ENCODE data around the gene ASL. TPM values are rescaled to one million over a fixed set of nuclear protein-coding genes. Genes with fewer than 3 reads are reported as not detected.
"Not testable (repeated sequence)": the region's sequence is repeated elsewhere in the genome, so short reads cannot be mapped to it uniquely, and the experiment has no call there.

Gene ASL
- 10 to 100 TPM in 3 of 4 donors, 1 to 10 TPM in 1; 7.2 to 63.2 (median 22.4) TPM for total RNA-seq

- Histone ChIP-seq H3K4me3 (peak within 1 kb of the TSS; percentile 38 to 67), H3K27ac (peak within 1 kb of the TSS; percentile 4 to 66), H3K36me3 (no peaks in the 10 kb centered on the region), H3K4me1 (peaks cover 3 to 9% of the 10 kb centered on the region in 2 donors), H3K27me3 (no peaks in the 10 kb centered on the region), H3K9me3 (no peaks in the 10 kb centered on the region)
- DNase-seq: peak; percentile 90 to 93
- TF ChIP-seq CTCF (IDR thresholded peaks at IDR 0.05) (peak in 1 of 4 experiments; percentile 15), POLR2A (IDR thresholded peaks at IDR 0.05) (peak; percentile 94 to 95)
- intact Hi-C loops (cut with DNase I; ENCODE audit: low total_unique reads): no loop called here
Observed at GRCh38 chr7:66075590-66076461, at the start of gene ASL. Gene ASL, plus strand, starts transcription at chr7:66075819. Its CDS starts 263 bp downstream, at chr7:66076082.

- H3K27ac ChIP-seq; DNase-seq; intact Hi-C loops (cut with DNase I; ENCODE audit: low total_unique reads); H3K27me3 ChIP-seq; H3K36me3 ChIP-seq; H3K9me3 ChIP-seq; H3K4me1 ChIP-seq; H3K4me3 ChIP-seq: not testable (repeated sequence)
Observed at GRCh38 chr7:66028342-66028741, 47.3 kb upstream of the ASL start.

- no peaks in the 10 kb centered on the region for H3K27me3 ChIP-seq
- TF ChIP-seq POLR2A (IDR thresholded peaks at IDR 0.05) (no peak), CTCF (IDR thresholded peaks at IDR 0.05) (no peak)
- DNase-seq: no peak
- H3K36me3 ChIP-seq: no peaks in the 10 kb centered on the region
- no peak overlapping the region for H3K4me3 ChIP-seq
- no peaks in the 10 kb centered on the region for H3K9me3 ChIP-seq
- no peaks in the 10 kb centered on the region for H3K4me1 ChIP-seq
- intact Hi-C loops (cut with DNase I; ENCODE audit: low total_unique reads): no loop called here
- H3K27ac ChIP-seq: no peak overlapping the region
Observed at GRCh38 chr7:66033471-66034385, 41.9 kb upstream of the ASL start.

GRCh38 chr7:66034436-66035010, 41.1 kb upstream of the ASL start:
- H3K36me3 ChIP-seq; H3K4me1 ChIP-seq; H3K27me3 ChIP-seq; H3K4me3 ChIP-seq; intact Hi-C loops (cut with DNase I; ENCODE audit: low total_unique reads); H3K27ac ChIP-seq; H3K9me3 ChIP-seq; DNase-seq: not testable (repeated sequence)

- no peaks in the 10 kb centered on the region for H3K36me3 ChIP-seq
- DNase-seq: no peak
- H3K4me3 ChIP-seq: no peak overlapping the region
- TF ChIP-seq POLR2A (IDR thresholded peaks at IDR 0.05): no peak
- no peak for TF ChIP-seq CTCF (IDR thresholded peaks at IDR 0.05)
- H3K9me3 ChIP-seq: no peaks in the 10 kb centered on the region
- no peaks in the 10 kb centered on the region for H3K27me3 ChIP-seq
- intact Hi-C loops (cut with DNase I; ENCODE audit: low total_unique reads): no loop called here
- no peaks in the 10 kb centered on the region for H3K4me1 ChIP-seq
- H3K27ac ChIP-seq: no peak overlapping the region
Observed at GRCh38 chr7:66036382-66036781, 39.2 kb upstream of the ASL start.

Data from uterus (tissue), 4 donors.